ENCODE results near the gene KCTD2. TPM values are rescaled to one million over a fixed set of nuclear protein-coding genes. Genes with fewer than 3 reads are reported as not detected.
"Not testable (repeated sequence)": the region's sequence is repeated elsewhere in the genome, so short reads cannot be mapped to it uniquely, and the experiment has no call there.

Gene KCTD2
- total RNA-seq, 1 donor from 2014 or later: 37.5 TPM

DNA sequence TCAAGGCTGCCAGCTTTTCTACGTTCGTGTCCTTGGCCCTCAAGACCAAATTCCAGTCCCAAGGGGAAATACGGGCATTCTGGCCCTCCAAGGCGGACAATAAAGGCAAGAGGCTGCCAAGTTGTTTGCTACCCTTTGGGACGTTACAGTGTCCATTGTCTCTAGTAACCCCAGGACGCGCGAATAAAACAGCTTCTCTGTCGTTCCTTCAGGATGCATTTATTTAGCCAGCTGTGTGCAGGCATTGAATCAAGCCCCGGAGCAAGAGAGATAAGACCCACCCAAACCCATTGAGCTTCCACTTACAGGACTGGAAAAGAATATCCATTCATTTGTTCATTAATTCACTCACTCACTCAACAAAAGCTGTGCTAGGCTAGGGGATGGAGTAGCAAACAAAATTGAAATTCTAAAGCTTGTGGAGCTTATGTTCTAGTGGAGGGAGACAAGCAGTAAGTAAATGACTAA, 33.9 kb upstream of the KCTD2 start:
- no peak for DNase-seq (ENCODE audit: low spot score)
- intact Hi-C loops (cut with DNase I): loop anchor here (10.0 kb wide), 1 partner anchor 48 kb away; no protein-coding TSS in a partner anchor
- no peak for ATAC-seq

DNA sequence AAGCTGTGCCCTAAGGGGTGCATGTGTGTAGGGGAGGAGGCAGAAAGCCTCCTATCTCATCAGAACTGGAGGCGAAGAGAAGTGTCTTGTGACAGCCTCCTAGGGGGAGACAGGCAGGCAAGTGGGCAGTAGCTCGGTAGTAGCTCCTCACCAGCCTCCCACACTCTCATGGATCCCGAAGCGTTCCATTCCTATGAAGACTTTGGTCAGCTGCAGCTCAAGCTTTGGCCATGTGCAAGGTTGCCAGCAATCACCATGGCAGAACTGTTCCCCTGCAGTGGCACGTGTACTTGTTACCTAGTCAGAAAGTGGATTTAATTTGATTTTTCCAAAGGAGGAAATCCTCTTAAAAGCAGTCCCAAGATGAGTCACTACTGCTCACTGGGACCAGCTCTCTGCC, 27.9 kb upstream of the KCTD2 start:
- intact Hi-C loops (cut with DNase I): loop anchor here (10.0 kb wide), 1 partner anchor 54 kb away; no protein-coding TSS in a partner anchor
- ATAC-seq (no peak), DNase-seq (ENCODE audit: low spot score) (no peak)

DNA sequence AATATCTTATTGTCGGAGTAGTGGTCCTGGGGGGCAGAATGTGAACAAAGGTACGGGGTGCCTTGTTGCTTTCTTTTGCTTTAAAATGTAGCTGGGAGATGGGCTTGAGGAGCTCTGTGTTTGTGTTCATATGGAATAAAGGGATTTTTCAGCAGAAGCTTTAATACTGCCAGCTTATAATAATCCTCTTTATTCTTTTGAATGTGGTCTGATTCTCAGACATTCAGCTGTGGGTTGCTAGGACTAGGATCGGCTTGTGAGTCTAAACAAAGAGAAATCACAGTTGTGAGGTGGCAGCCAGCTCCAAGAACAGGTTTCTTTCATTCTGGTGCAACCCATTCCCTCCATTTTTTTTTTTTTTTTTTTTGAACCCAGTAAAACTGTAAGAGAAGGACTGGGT, 27.3 kb upstream of the KCTD2 start:
- DNase-seq (ENCODE audit: low spot score) (no peak), ATAC-seq (no peak)
- intact Hi-C loops (cut with DNase I): loop anchor here (10.0 kb wide), 1 partner anchor 55 kb away; no protein-coding TSS in a partner anchor

DNA sequence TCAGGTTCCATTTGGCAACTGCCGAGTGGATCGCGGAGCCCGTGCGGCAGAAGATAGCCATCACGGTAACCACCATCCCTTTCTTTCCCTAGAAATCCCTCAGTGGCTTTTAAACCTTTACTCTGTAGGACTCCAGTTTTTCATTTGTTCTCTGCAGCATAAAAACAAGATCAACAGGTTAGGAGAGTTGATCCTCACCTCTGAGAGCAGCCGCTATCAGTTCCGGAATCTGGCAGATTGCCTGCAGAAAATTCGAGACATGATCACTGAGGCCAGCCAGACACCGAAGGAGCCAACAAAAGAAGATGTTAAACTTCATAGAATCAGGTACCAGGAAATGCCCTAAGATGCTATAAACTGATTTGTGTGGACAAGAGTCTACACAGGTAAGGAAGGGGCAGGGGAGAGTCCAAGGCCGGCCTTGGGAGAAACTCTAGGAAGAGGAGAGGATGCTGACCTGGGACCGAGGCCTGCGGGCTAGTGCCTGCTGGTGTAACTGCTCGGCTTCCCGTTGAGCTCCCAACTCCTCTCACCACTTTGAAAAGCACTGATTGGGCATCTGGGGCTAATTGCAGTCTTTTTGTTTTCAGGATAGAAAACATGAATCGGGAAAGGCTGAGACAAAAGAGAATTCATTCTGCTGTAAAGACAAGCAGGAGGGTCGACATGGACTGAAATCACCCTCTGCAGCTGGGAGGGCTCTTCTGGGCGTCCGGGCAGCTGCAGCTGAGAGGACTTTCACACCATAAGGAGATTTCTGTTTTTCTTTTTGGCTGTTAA, 26.5 kb upstream of the KCTD2 start:
- no peak for DNase-seq (ENCODE audit: low spot score)
- intact Hi-C loops (cut with DNase I): no loop called here
- ATAC-seq: no peak

DNA sequence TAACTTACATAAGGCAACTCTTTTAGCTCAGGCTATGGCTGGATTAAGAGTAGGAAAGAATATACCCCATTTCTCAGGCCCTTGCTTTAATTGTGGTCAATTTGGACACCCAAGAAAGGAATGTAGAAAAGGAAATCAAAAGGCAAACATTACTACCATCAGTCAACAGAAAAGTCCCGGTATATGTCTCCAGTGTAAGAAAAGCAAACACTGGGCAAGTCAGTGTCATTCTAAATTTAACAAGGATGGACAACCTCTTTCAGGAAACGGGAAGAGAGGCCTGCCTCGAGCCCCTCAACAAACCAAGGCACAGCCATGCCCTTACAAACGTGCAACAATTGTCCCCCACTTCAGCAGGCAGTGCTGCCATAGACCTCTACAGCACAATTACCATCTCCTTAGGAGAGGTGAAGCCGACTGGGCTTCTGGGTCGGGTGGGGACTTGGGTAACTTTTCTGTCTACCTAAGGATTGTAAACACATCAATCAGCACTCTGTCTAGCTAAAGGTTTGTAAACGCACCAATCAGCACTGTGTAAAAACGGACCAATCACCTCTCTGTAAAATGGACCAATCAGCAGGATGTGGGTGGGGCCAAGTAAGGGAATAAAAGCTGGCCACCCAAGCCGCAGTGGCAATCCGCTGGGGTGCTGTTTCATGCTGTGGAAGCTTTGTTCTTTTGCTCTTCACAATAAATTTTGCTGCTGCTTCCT, 22.2 kb upstream of the KCTD2 start:
- ATAC-seq: no peak
- DNase-seq (ENCODE audit: low spot score): no peak
- intact Hi-C loops (cut with DNase I): no loop called here

DNA sequence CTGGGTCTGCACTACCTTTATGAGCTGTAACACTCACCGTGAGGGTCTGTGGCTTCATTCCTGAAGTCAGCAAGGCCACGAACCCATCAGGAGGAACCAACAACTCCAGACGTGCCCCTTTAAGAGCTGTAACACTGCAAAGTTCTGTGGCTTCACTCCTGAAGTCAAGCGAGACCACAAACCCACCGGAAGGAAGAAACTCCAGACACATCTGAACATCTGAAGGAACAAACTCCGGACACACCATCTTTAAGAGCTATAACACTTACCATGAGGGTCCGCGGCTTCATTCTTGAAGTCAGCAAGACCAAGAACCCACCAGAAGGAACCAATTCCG, 21.7 kb upstream of the KCTD2 start:
- ATAC-seq; intact Hi-C loops (cut with DNase I); DNase-seq (ENCODE audit: low spot score): not testable (repeated sequence)

DNA sequence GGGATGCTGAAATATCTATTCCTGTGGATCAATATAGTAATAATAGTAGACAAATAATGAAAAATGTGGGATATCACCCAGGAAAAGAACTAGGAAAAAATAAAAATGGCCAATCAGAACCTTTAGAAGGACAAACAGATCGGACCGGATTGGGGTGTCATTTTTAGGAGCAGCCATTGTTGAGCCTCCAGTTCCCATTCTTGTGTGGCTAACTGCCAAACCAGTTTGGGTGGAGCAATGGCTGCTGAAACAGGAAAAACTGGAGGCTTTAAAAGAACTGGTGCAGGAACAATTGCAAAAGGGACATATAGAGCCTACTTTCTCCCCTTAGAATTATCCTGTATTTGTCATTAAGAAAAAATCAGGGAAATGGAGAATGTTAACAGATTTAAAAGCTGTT, 20.4 kb upstream of the KCTD2 start:
- DNase-seq (ENCODE audit: low spot score); ATAC-seq; intact Hi-C loops (cut with DNase I): not testable (repeated sequence)

DNA sequence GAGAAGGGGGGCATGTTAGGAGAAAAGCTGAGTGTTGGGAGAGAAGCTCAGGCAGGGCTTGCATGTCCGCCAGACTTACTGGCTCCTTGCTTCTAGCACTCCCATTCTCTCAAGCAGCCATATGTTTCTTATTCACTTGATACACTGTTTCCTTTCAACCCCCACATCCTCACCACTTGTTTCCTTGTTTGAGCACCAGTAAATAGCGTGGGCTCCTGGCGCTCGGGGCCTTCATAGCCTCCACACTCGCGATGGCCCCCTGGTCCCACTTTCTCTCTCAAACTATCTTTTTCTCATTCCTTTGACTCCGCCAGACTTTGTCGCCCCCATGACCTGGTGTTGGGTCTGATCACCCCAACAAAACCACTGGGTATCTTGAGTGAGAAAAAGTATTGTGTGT, 16.9 kb upstream of the KCTD2 start:
- intact Hi-C loops (cut with DNase I): no loop called here
- ATAC-seq (no peak), DNase-seq (ENCODE audit: low spot score) (no peak)

DNA sequence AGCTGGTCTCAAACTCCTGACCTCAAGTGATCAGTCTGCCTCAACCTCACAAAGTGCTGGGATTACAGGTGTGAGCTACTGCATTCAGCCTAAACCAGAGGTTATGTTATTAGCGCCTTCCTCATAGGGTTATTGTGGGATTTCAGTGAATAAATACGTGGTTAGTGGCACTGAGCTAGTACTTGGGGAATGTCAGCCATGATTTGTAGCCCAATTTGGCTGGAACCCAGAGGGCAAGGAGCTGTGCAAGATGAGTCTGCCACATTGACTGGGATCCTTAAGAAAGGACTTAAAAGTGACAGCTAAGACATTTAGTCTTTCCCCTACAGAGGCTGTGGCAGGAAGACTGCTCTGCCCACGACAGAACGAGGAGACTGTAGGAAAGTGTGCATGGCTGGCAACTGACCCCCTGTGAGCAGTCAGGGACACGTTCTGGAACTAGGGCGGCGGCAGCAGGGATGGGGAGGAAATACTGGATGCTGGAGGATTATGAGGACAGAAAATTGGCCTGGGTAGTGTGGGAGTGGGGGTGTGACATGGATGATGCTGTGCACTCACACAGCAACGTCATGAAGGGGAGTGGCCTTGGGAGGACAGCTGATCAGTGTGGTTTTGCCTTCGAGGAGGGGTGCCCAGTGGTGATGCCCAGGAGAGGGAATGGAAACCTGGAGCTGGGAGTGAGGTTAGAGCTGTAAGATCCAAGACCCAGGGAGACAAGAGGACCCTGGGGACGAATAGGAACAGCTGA, 14.9 kb upstream of the KCTD2 start:
- DNase-seq (ENCODE audit: low spot score): peak; percentile 85
- peak; percentile 70 for ATAC-seq
- intact Hi-C loops (cut with DNase I): no loop called here

DNA sequence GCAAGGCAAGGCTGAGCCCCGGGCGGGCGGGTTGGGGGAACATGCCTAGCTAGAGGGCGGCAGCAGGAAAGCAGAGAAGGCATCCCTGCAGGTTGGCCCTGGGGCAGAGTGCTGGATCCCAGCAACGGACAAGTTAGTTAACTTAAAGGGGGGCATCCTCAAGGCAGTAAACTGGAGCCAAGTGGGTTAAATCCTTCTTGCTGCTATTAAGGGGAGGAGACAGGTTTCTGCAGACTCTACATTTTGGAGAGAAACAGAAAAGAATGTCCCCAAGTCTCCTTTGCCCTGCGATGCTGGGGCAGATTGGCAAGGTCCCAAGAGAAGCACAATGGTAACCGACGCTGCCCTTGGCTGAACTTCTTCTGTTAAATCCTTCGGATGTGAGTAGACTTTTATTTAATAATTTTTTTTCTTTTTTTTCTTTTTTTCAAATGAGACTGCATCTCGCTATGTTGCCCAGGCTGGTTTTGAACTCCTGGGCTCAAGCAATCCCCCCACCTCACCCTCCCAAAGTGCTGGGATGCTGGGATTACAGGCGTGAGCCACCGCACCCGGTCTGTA, 14.2 kb upstream of the KCTD2 start:
- ATAC-seq: no peak
- intact Hi-C loops (cut with DNase I): no loop called here
- peak; percentile 67 for DNase-seq (ENCODE audit: low spot score)

DNA sequence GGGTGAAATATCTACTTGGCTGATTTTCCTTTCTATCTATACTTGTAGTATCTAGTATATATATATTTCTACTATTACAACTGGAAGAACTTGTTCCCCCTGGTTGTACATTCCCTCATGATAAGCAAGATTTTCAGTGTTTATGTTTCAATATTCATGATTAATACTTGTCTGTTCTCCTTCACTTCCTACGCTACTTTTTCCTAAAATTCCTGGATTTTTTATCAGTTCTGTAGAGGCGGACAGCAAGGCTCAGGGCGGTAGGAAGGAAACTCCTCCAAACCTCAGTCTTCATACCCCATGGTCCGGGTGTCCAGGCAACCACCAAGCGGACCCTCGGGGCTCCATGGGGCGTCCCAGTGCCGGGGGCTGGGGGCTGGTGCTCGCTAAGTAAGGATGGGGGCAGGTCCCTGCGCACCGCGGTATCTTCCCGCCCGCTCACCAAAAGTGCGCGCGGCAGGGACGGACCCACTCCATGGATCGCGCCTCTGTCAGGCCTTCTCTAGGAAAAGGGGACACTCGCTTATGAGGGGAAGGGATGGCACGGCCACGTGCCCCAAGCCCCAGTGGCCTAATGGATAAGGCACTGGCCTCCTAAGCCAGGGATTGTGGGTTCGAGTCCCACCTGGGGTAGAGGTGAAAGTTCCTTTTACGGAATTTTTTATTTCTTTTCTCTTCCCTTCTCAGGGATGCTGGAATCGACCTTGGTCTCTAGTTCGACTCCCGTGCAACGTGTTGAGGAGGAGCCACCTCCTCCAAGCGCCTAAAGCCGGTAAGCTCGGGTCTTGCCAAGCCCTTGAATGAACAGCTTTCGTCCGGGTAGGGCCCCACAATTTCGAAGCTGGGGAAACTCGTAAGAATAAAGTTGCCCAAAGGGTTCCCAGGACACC, 13.4 kb upstream of the KCTD2 start:
- peak; percentile 98 for DNase-seq (ENCODE audit: low spot score)
- ATAC-seq: peak; percentile 89
- intact Hi-C loops (cut with DNase I): no loop called here

DNA sequence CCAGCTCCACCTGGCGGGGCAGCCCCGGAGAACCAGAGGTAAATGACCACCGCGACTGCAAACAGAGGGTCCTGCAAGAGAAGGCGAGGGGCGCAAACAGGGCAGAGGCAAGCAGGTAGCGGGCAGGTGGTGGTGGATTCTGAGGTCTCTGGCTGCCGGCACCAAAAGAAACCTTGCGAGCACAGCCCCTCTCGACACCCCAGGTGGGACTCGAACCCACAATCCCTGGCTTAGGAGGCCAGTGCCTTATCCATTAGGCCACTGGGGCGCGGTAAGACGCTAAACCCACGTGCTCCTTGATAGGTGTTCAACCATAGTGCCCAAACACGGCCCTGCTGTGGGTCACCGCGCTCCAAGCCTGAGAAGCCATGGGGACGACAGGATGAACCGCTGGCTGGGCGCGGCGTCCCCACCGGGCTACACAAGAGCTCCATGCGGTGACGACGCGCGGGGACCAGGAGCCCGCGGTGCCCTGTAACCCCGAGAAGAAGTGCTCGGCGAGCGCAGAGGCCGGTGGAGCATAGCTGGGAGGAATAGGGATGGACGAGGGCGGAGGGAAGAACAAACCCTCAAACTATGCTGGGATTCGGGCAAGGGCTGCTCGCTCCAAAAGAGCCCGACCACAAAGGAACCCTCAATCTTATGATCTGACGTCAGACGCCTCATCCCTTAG, 12.7 kb upstream of the KCTD2 start:
- intact Hi-C loops (cut with DNase I): no loop called here
- DNase-seq (ENCODE audit: low spot score) (peak; percentile 94), ATAC-seq (peak; percentile 86)

DNA sequence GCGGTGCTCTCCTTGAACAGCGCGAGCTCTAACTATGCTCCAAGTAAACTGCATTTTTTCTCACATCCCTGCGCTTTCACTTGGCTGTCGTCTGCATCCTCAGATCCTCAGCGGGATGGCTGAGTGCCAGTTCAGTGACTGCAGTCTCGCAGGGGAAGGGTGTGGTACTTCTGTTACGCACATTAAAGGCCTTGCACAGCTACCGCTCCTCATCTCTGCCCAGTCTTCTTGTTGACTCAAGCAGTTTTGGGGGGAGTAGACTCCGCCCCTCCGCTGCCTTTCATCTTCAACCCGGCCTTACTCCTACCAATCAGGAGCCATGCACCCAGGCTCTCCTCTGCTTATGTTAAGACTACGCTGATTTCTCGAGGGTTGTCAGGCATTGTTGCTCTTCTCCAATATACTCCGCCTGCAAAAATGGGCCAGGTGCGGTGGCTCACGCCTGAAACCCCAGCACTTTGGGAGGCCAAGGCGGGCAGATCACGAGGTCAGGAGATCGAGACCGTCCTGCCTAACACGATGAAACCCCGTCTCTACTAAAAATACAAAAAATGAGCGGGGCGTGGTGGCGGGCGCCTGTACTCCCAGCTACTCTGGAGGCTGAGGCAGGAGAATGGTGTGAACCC, 10.3 kb upstream of the KCTD2 start:
- no peak for ATAC-seq
- intact Hi-C loops (cut with DNase I): no loop called here
- peak; percentile 88 for DNase-seq (ENCODE audit: low spot score)

DNA sequence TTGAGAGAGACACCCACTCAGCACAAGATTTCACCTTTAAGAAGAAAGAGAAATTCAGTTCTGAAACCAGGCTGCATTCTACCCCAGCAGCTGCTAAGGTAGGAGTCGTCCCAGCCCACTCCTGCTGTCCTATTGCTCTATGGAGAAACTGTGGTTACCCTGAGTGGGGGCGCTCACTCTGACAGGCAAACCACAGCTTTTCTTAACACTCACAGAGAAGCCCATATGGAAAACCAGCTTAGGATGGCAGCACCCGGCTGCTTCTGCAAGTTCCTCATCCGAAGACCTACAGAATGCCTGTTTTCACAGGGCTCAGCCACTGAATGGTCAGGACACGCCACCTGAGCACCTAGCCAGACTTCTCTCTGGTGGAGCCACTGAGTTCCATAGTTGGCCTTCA, 7.8 kb upstream of the KCTD2 start:
- ATAC-seq: no peak
- no peak for DNase-seq (ENCODE audit: low spot score)
- intact Hi-C loops (cut with DNase I): no loop called here

DNA sequence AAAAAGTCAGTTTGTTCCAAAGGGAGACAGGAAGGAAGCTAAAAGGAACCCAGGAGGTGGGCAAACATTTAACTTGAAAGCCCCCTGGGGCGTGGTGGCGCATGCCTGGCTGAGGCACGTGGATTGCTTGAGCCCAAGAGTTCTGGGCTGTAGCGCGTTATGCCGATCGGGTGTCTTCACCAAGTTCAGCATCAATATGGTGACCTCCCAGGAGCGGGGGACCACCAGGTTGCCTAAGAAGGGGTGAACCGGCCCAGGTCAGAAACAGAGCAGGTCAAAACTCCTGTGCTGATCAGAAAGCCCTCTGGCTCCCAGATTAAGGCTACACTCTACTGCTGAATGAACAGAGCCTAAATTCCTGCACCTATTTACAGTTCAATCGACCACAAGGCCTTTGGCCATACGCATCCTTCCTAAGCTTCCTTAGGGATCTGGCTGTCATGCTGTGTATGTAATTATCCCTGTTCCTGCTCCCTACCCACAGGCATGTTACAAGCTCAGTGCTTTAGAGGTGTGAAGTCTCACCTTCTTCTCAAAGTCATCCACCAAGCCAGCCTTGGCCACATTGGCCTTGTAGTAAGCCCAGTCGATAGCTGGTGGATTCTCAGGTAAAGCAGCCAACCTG, 5.3 kb upstream of the KCTD2 start:
- ATAC-seq: no peak
- intact Hi-C loops (cut with DNase I): no loop called here
- DNase-seq (ENCODE audit: low spot score): no peak

DNA sequence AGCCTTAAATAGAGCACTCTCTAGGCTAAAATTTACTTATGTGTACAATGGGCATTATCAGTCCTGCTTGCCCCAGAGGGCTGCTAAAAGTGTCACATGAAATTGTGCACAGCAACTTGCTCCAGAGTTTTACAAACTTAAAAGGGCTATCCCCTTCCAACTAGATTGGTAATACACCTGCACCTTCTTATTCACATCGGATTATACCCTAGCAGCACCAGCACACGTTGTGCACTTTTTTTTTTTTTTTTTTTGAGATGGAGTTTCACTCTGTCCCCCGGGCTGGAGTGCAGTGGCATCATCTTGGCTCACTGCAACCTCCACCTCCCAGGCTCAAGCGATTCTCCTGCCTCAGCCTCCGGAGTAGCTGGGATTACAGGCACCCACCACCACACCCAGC, 3.2 kb upstream of the KCTD2 start:
- intact Hi-C loops (cut with DNase I); ATAC-seq; DNase-seq (ENCODE audit: low spot score): not testable (repeated sequence)

DNA sequence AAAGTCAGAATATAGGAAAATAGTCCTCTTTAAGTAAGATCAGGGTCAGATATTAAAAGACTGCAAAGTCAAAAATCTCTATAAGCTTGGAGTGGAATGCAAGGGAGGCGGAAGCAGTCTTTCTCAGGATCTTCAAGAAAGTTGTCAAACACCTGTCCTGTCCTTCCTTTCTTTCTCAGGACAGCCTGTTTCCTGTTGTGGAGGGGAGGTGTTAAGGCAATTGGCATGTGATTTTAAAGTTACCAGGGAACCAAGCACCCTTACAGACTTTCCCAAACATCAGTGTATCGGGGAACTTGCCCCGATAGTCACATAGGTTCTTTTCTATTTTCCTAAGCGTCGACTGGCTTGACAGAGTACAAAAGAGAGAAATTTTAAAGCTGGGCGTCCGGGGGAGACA, 2.3 kb upstream of the KCTD2 start:
- intact Hi-C loops (cut with DNase I): no loop called here
- ATAC-seq (no peak), DNase-seq (ENCODE audit: low spot score) (no peak)

Data from sciatic nerve (tissue), 2 donors.